ENCODE results near the gene CNN3.

DNA sequence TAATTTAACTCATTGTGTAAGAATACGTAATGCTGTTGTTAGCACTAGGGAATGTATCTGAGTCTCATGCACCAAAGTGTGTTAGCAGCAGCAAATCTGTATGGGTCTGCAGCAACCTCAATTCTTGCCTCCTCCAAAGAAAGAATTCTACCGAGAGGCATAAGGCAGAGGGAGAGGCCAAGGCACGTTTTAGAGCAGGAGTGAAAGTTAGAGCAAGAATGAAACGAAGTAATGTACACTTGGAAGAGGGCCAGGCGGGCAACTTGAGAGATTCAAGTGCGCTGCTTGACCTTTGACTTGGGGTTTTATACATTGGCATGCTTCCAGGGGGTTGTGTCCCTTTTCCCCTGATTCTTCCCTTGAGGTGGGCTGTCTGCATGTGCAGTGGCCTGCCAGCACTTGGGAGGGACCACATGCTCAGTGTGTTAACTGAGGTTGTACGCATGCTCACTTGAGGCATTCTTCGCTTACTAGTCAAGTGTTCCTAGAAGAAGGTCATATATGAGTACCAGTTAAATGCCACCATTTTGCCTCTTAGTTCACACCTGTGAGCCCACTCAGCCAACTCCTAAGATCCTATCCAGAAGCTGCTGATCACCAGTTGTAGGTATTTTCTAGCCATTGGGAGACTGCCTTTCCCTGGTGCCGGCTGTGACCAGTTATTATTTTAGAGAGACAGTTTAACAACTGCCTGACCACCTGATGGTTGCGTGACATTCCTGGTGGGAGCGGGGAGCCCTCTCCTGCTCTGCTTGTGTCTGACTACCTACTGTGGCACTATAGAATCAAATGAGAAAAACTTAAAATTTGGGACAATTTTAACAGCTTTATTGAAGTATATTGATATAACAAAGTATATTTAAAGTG, 2.7 kb upstream of the CNN3 start:
- TF ChIP-seq EZH2 (IDR thresholded peaks at IDR 0.05), result no peak
- TF ChIP-seq POLR2AphosphoS5 (IDR thresholded peaks at IDR 0.05; ENCODE audit: borderline replicate concordance, low read depth, low read length), result no peak
- TF ChIP-seq FOXP2 (optimal IDR thresholded peaks at IDR 0.05; ENCODE audit: control extremely low read depth, extremely low read length, insufficient read depth), result no peak
